B cell (primary cell): ENCODE results near the gene CTSA. TPM values are rescaled to one million over a fixed set of nuclear protein-coding genes. Genes with fewer than 3 reads are reported as not detected.

Experiments used
- ATAC-seq: fragments of 200-7000 bp; cut with Tn5 transposase; one replicate; pipeline ENCODE4 v1.10.0; 2021; ENCODE audit warnings: low read depth, mild to moderate bottlenecking, moderate number of reproducible peaks, moderate library complexity
- CTCF ChIA-PET: fragments of 350-600 bp; sonication (Branson Sonifier 250); formaldehyde crosslinking; loops from one replicate; lab custom pipeline; 2021; ENCODE audit warnings: antibody characterized with exemption, inconsistent platforms; lab: Charles Lee
- POLR2A ChIA-PET: fragments of 350-600 bp; sonication (Branson Sonifier 250); formaldehyde crosslinking; loops from one replicate; lab custom pipeline; 2021; ENCODE audit warnings: antibody characterized with exemption; lab: Charles Lee
- DNase-seq: peaks from one replicate; pipeline ENCODE4 v3.0.0; 2013
- H2AFZ ChIP-seq: 2 replicates; pipeline ENCODE4 v1.6.1; 2012; ENCODE audit warnings: mild to moderate bottlenecking, low read depth, low read length; ENCODE audit not compliant: insufficient read depth, poor library complexity, severe bottlenecking
- H3K27ac ChIP-seq, 2 donors: 1 replicate in 1 of 2; 2 replicates in 1 of 2; pipeline ENCODE4 v1.5.1; 2012 to 2013; ENCODE audit warnings: low read length in 2 of 2, mild to moderate bottlenecking in 2 of 2, moderate library complexity in 1 of 2
- H3K27me3 ChIP-seq, 4 experiments: fragments of 200-600 bp in 1 of 4; sonication (generic) in 1 of 4; replicated peaks in 1 of 4; 1 replicate in 2 of 4; 2 replicates in 2 of 4; pipeline versions ENCODE4 v1.6.1 to v1.7.0; 2013 to 2016; ENCODE audit warnings: low read length in 3 of 4, mild to moderate bottlenecking in 2 of 4, mixed read lengths in 1 of 4, moderate library complexity in 1 of 4; ENCODE audit not compliant: insufficient read depth in 4 of 4, control insufficient read depth in 3 of 4; ENCODE audit errors: control extremely low read depth in 1 of 4
- H3K36me3 ChIP-seq, 2 experiments: replicated peaks in 1 of 2; 1 replicate in 1 of 2; 2 replicates in 1 of 2; pipeline versions ENCODE4 v1.6.1 to v1.7.1; 2013; ENCODE audit warnings: low read length in 1 of 2; ENCODE audit not compliant: insufficient read depth in 2 of 2, control insufficient read depth in 1 of 2; ENCODE audit errors: control extremely low read depth in 1 of 2, extremely low read depth in 1 of 2
- H3K4me1 ChIP-seq, 2 donors: fragments of 200-600 bp in 1 of 2; sonication (generic) in 1 of 2; 1 replicate in 1 of 2; 2 replicates in 1 of 2; pipeline versions ENCODE4 v1.5.1 to v1.6.1; 2013 to 2017; ENCODE audit warnings: low read length in 2 of 2; ENCODE audit not compliant: control insufficient read depth in 2 of 2, insufficient read depth in 2 of 2
- H3K4me2 ChIP-seq: replicated peaks from 2 replicates; pipeline ENCODE3; 2012; ENCODE audit warnings: mild to moderate bottlenecking, low read depth, low read length; ENCODE audit not compliant: poor library complexity, severe bottlenecking
- H3K4me3 ChIP-seq, 5 experiments: fragments of 200-600 bp in 1 of 5; sonication (generic) in 1 of 5; 1 replicate in 3 of 5; 2 replicates in 2 of 5; pipeline versions ENCODE4 v1.5.1 to v1.7.0; 2011 to 2016; ENCODE audit warnings: low read length in 4 of 5, mild to moderate bottlenecking in 4 of 5, low read depth in 2 of 5, control low read depth in 1 of 5, moderate library complexity in 1 of 5; ENCODE audit not compliant: insufficient read depth in 1 of 5; ENCODE audit errors: control extremely low read depth in 1 of 5, extremely low read depth in 1 of 5
- H3K79me2 ChIP-seq: fragments of 200-600 bp; sonication (generic); one replicate; pipeline ENCODE4 v1.6.0; 2016; ENCODE audit warnings: low read length; ENCODE audit not compliant: control insufficient read depth, insufficient read depth
- H3K9ac ChIP-seq: fragments of 200-600 bp; sonication (generic); 2 replicates; pipeline ENCODE4 v1.6.1; 2017; ENCODE audit warnings: mild to moderate bottlenecking, low read length, moderate library complexity
- H3K9me3 ChIP-seq, 3 donors: one replicate each; pipeline versions ENCODE4 v1.6.1 to v1.7.1; 2013; ENCODE audit warnings: low read length in 2 of 3; ENCODE audit not compliant: control insufficient read depth in 2 of 3, insufficient read depth in 1 of 3; ENCODE audit errors: control extremely low read depth in 1 of 3
- H4K20me1 ChIP-seq: 2 replicates; pipeline ENCODE4 v1.6.0; 2012; ENCODE audit warnings: mild to moderate bottlenecking, low read length; ENCODE audit not compliant: insufficient read depth, control insufficient read depth, poor library complexity, severe bottlenecking
- H3K27ac Mint-ChIP-seq: one replicate; pipeline ENCODE4 v1.8.0; 2021; ENCODE audit warnings: mixed read lengths
- H3K27me3 Mint-ChIP-seq: one replicate; pipeline ENCODE4 v1.8.0; 2021; ENCODE audit warnings: mixed read lengths
- H3K4me1 Mint-ChIP-seq: one replicate; pipeline ENCODE4 v1.8.0; 2021; ENCODE audit warnings: mixed read lengths
- H3K4me3 Mint-ChIP-seq: one replicate; pipeline ENCODE4 v1.8.0; 2021; ENCODE audit warnings: mixed read lengths
- H3K9me3 Mint-ChIP-seq: one replicate; pipeline ENCODE4 v1.8.0; 2022; ENCODE audit warnings: mixed read lengths; ENCODE audit not compliant: insufficient read depth
- CTCF ChIP-seq: fragments of 200-600 bp; IDR thresholded peaks from one replicate; pipeline ENCODE4 v1.8.0; 2022; ENCODE audit warnings: antibody characterized with exemption, mild to moderate bottlenecking
- EZH2 ChIP-seq: IDR thresholded peaks from 2 replicates; pipeline ENCODE4 v1.6.1; 2012; ENCODE audit warnings: borderline replicate concordance, low read depth, mild to moderate bottlenecking, moderate library complexity, low read length; ENCODE audit not compliant: insufficient read depth, poor library complexity, severe bottlenecking
- WGBS: methylation state at CpG from one replicate; pipeline ENCODE4 v1.1.5; 2013; ENCODE audit warnings: missing lambda C conversion rate; ENCODE audit not compliant: insufficient coverage; 5-methylcytosine and 5-hydroxymethylcytosine counted together
- intact Hi-C: fragments of 100-400 bp; cut with micrococcal nuclease; formaldehyde crosslinking; loops from one replicate; pipeline ENCODE4 v1.10.0; 2022
- polyA plus RNA-seq: library from polyadenylated mRNA; depleted of rRNA; stranded (reverse); fragments of >200 nt; gene quantifications from 2 replicates; pipeline ENCODE4 v1.2.3, GENCODE V29; 2012
- total RNA-seq, 2 donors: library from RNA; stranded (reverse); fragments of 120-200 nt in 1 of 2; gene quantifications; 1 replicate in 1 of 2; 2 replicates in 1 of 2; pipeline versions ENCODE4 v1.2.3 to v1.2.4, GENCODE V29; 2013 to 2022

The CTSA gene
- total and polyA plus RNA-seq, 2 donors (not counting 1 experiment from before 2014, with no cell fraction given) = 100 to 107 TPM

- H3K9me3 Mint-ChIP-seq = no peaks in the 10 kb centered on the region
- DNase-seq = no peak
- H3K27me3 ChIP-seq = no peaks in the 10 kb centered on the region
- H3K9ac ChIP-seq = no peak within 1 kb of the TSS
- intact Hi-C loops = no loop called here
- no peaks in the 10 kb centered on the region for H4K20me1 ChIP-seq
- peaks cover 15 to 22% of the 10 kb centered on the region in 2 donors for H3K4me1 ChIP-seq
- ChIA-PET CTCF (no interaction called here), POLR2A (no interaction called here)
- H2AFZ ChIP-seq = no peak within 1 kb of the TSS
- ATAC-seq = no peak
- no peak for TF ChIP-seq EZH2
- TF ChIP-seq CTCF = no peak
- H3K79me2 ChIP-seq = peaks cover 30% of the 10 kb centered on the region
- peaks cover 0 to 37% of the 10 kb centered on the region in 2 experiments for H3K36me3 ChIP-seq
- H3K4me2 ChIP-seq = no peak within 1 kb of the TSS
- H3K4me3 Mint-ChIP-seq = no peak within 1 kb of the TSS
- peaks cover 38% of the 10 kb centered on the region for H3K4me1 Mint-ChIP-seq
- no peak within 1 kb of the TSS for H3K27ac ChIP-seq
- H3K4me3 ChIP-seq = no peak within 1 kb of the TSS
- no peaks in the 10 kb centered on the region for H3K9me3 ChIP-seq
- 100% methylated on average over 5 of the region's 8 CpGs for WGBS
- no peaks in the 10 kb centered on the region for H3K27me3 Mint-ChIP-seq
- H3K27ac Mint-ChIP-seq = no peak within 1 kb of the TSS
These were observed 3.8 kb upstream of the CTSA start, which contains the start of gene SPATA25 for GRCh38 chr20:45887346-45887715. Gene SPATA25 (minus strand): TSS chr20:45887622. CDS start chr20:45887590, 32 bp downstream.

- Histone ChIP-seq H3K9me3 (no peaks in the 10 kb centered on the region), H3K4me1 (peaks cover 24 to 29% of the 10 kb centered on the region in 2 donors), H3K4me3 (no peak overlapping the region), H3K27me3 (no peaks in the 10 kb centered on the region), H3K4me2 (no peak overlapping the region), H3K79me2 (peaks cover 16% of the 10 kb centered on the region), H3K9ac (no peak overlapping the region), H4K20me1 (no peaks in the 10 kb centered on the region), H2AFZ (no peak overlapping the region), H3K27ac (no peak overlapping the region), H3K36me3 (peaks cover 0 to 25% of the 10 kb centered on the region in 2 experiments)
- DNase-seq (no peak), ATAC-seq (no peak)
- Mint-ChIP-seq H3K9me3 (no peaks in the 10 kb centered on the region), H3K27me3 (no peaks in the 10 kb centered on the region), H3K27ac (peak overlapping the region; percentile 37), H3K4me1 (peaks cover 36% of the 10 kb centered on the region), H3K4me3 (no peak overlapping the region)
- ChIA-PET CTCF (interaction anchor here (0.6 to 1.9 kb wide), 3 partner anchors 21 to 202 kb away, joined by 4 to 8 read pairs (median 8); no protein-coding TSS in a partner anchor), POLR2A (interaction anchor here (5.3 kb wide), 1 partner anchor 46 kb away, joined by 41 read pairs; the partner anchor contains the start of gene PCIF1)
- intact Hi-C loops = no loop called here
- no peak for TF ChIP-seq CTCF
- no peak for TF ChIP-seq EZH2
- WGBS = 82% methylated on average over 3 of the region's 3 CpGs
These were observed 2.5 kb upstream of the CTSA start for GRCh38 chr20:45888681-45889080.
